Measurements from ENCODE around the gene NEBL. TPM values are rescaled to one million over a fixed set of nuclear protein-coding genes. Genes with fewer than 3 reads are reported as not detected.

Gene NEBL
- total and polyA plus RNA-seq, 2 experiments from 2014 or later: 2.3 to 11.4 TPM

DNA sequence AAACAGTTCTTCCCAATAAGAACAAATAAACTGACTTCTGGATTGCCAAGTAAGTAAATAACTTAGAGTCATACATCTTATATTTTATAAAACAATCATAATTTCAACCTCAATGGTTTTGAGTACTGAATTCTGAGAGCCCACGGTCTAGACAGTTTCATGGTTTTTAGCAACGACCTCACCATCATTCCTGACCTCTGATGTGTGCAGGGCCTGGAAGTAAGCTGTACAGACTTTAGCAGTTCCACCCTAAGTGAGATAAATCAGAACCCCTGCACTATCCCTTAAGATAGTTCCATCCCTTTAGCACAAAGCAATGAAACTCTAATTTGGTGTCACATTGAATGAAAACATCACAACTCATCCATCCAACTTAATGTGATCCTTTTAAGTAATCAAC is 86.0 kb downstream of the NEBL start (continued):
- TF ChIP-seq, protein P1, sequence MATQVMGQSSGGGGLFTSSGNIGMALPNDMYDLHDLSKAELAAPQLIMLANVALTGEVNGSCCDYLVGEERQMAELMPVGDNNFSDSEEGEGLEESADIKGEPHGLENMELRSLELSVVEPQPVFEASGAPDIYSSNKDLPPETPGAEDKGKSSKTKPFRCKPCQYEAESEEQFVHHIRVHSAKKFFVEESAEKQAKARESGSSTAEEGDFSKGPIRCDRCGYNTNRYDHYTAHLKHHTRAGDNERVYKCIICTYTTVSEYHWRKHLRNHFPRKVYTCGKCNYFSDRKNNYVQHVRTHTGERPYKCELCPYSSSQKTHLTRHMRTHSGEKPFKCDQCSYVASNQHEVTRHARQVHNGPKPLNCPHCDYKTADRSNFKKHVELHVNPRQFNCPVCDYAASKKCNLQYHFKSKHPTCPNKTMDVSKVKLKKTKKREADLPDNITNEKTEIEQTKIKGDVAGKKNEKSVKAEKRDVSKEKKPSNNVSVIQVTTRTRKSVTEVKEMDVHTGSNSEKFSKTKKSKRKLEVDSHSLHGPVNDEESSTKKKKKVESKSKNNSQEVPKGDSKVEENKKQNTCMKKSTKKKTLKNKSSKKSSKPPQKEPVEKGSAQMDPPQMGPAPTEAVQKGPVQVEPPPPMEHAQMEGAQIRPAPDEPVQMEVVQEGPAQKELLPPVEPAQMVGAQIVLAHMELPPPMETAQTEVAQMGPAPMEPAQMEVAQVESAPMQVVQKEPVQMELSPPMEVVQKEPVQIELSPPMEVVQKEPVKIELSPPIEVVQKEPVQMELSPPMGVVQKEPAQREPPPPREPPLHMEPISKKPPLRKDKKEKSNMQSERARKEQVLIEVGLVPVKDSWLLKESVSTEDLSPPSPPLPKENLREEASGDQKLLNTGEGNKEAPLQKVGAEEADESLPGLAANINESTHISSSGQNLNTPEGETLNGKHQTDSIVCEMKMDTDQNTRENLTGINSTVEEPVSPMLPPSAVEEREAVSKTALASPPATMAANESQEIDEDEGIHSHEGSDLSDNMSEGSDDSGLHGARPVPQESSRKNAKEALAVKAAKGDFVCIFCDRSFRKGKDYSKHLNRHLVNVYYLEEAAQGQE (IDR thresholded peaks at IDR 0.05; ENCODE audit: unreplicated experiment): no peak
- no peak for TF ChIP-seq POLR2AphosphoS5 (IDR thresholded peaks at IDR 0.05; ENCODE audit: low read depth)
- no peak for TF ChIP-seq STAT1 (IDR thresholded peaks at IDR 0.05; ENCODE audit: unreplicated experiment)
- no peak for TF ChIP-seq CREB1 (CRISPR knock-in tag; IDR thresholded peaks at IDR 0.05; ENCODE audit: low read depth)
- no peak for TF ChIP-seq ZNF114 (CRISPR knock-in tag; IDR thresholded peaks at IDR 0.05)
- TF ChIP-seq EZH2 (IDR thresholded peaks at IDR 0.05; ENCODE audit: low read depth, unreplicated experiment): no peak
- no peak for TF ChIP-seq CTCF (conservative IDR thresholded peaks at IDR 0.05; ENCODE audit: low read depth in 2 of 2)
- TF ChIP-seq, protein P2, sequence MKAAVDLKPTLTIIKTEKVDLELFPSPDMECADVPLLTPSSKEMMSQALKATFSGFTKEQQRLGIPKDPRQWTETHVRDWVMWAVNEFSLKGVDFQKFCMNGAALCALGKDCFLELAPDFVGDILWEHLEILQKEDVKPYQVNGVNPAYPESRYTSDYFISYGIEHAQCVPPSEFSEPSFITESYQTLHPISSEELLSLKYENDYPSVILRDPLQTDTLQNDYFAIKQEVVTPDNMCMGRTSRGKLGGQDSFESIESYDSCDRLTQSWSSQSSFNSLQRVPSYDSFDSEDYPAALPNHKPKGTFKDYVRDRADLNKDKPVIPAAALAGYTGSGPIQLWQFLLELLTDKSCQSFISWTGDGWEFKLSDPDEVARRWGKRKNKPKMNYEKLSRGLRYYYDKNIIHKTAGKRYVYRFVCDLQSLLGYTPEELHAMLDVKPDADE (IDR thresholded peaks at IDR 0.05): no peak
- TF ChIP-seq NANOG (IDR thresholded peaks at IDR 0.05; ENCODE audit: borderline replicate concordance): no peak

DNA sequence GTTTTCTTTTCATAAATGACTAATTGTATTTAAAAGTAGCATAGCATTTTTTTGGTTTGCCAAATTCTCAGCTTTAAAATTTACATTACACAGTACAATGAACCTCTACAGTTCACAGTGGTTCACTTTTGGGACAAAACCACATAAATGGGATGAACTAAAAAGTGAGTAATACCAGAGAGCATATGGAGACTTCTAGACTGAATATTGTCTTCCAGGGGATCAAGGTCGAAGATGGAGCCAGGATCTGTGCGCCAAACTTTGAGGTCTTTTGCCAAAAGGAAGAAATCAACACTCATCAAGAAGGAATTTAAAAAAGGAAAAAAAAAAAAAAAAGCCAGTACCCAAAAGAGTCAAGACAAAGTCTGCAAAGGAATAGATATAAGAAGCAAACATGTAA is 87.5 kb downstream of the NEBL start:
- no peak overlapping the region for H2AFZ ChIP-seq
- H3K4me1 ChIP-seq (ENCODE audit: insufficient read depth): no peaks in the 10 kb centered on the region
- H3K27ac Mint-ChIP-seq: no peak overlapping the region
- H3K4me3 ChIP-seq: no peak overlapping the region
- H3K79me2 ChIP-seq (replicated peaks; ENCODE audit: insufficient read depth): no peaks in the 10 kb centered on the region
- H3K4me3 Mint-ChIP-seq: no peak overlapping the region
- no peaks in the 10 kb centered on the region for H3F3A ChIP-seq (replicated peaks; ENCODE audit: low read depth)
- no peak for ATAC-seq
- no peaks in the 10 kb centered on the region for H3K4me1 Mint-ChIP-seq
- no peaks in the 10 kb centered on the region for H3K36me3 ChIP-seq (ENCODE audit: insufficient read depth)
- H3K36me3 Mint-ChIP-seq (ENCODE audit: low read depth): no peaks in the 10 kb centered on the region
- H4K20me1 ChIP-seq (replicated peaks; ENCODE audit: insufficient read depth): no peaks in the 10 kb centered on the region
- H3K9me2 ChIP-seq (ENCODE audit: insufficient read depth): no peaks in the 10 kb centered on the region
- no peaks in the 10 kb centered on the region for H3K27me3 Mint-ChIP-seq (ENCODE audit: insufficient read depth, low read depth, poor library complexity)
- DNase-seq (ENCODE audit: low spot score): no peak
- no peak overlapping the region for H3K27ac ChIP-seq (ENCODE audit: low read depth)
- H3K4me2 ChIP-seq: no peak overlapping the region
- H3K9me3 Mint-ChIP-seq: no peaks in the 10 kb centered on the region
- no peaks in the 10 kb centered on the region for H3K27me3 ChIP-seq (ENCODE audit: insufficient read depth)
- TF ChIP-seq ZNF462 (CRISPR knock-in tag; IDR thresholded peaks at IDR 0.05) (no peak), CREB1 (CRISPR knock-in tag; IDR thresholded peaks at IDR 0.05; ENCODE audit: low read depth) (no peak), STAT1 (IDR thresholded peaks at IDR 0.05; ENCODE audit: unreplicated experiment) (no peak), ZNF331 (CRISPR knock-in tag; IDR thresholded peaks at IDR 0.05; ENCODE audit: low read depth) (no peak), EZH2 (IDR thresholded peaks at IDR 0.05; ENCODE audit: low read depth, unreplicated experiment) (no peak), JUNB (IDR thresholded peaks at IDR 0.05; ENCODE audit: unreplicated experiment) (no peak), ZNF114 (CRISPR knock-in tag; IDR thresholded peaks at IDR 0.05) (no peak)

Measured in GM23338 (cell line).